ENCODE data around the gene PPP3CA.

The PPP3CA gene

DNA sequence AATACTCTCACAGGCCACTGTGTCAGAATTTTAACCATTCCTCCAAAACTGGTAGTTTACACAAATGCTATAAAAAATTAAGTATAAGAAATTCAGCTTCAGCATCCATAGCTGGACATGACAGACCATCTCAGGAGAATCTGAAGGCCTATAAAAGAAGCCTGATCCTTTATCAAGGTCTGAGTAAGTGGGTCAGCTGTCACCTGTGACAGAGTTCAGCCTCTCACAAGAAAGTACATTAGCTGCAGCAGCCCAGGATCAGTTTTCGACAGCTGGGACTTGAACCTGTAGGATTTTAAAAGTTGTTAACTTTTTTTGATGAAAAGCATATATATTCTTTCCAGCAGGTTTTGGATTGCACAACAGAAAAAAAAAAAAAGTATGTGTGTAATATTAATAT, 60.7 kb downstream of the PPP3CA start:
- no peak for DNase-seq

DNA sequence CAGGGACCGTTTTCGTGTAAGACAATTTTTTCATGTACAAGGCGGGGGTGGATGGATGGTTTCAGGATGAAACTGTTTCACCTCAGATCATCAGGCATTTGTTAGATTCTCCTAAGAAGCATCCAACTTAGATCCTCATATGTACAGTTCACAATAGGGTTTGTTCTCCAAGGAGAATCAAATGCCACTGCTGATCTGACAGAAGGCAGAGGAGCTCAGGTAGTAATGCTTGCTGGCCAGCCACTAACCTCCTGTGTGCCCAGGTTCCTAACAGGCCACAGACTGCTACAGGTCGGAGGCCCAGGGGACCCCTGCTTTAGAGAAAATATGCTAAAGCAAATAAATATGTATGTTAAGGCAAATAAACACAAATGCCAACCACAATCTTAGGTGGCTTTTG, 61.3 kb downstream of the PPP3CA start:
- no peak for DNase-seq

DNA sequence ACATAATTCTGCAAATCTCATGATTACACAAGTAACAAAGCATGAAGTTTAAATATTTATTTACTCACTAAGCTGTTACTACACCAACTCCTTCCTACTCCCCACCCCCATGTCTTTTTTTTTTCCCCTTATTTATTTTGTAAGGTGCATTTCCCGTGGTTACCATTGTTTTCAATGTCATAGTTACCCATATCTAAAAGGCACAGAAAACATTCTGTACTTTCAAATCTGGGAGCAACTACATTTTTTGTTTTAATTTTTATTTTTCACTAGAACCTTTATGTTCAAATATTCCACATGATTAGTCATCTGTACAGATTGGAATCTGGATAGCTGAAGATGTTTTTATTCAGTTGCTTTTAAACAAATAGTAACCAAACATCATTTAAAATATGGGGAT, 62.8 kb downstream of the PPP3CA start:
- no peak for DNase-seq

DNA sequence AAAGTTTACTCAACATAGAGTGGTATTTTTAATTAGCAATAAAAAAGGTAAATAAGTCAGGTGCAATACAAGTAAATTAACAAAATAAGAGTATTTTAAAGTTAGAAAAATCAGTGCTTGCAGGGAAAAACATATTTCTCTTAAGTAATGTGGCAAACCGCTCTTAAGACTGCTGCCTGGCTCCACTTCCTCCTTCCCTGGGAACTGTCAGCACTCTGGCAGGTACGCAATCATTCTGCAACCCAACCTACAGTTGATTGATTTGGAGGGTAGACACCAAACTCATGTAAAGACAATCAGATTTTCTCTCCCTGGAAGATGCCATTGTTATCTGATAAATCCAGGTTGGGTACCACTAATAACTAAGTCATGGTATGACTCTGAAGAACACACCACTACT, 63.9 kb downstream of the PPP3CA start:
- DNase-seq, result no peak

DNA sequence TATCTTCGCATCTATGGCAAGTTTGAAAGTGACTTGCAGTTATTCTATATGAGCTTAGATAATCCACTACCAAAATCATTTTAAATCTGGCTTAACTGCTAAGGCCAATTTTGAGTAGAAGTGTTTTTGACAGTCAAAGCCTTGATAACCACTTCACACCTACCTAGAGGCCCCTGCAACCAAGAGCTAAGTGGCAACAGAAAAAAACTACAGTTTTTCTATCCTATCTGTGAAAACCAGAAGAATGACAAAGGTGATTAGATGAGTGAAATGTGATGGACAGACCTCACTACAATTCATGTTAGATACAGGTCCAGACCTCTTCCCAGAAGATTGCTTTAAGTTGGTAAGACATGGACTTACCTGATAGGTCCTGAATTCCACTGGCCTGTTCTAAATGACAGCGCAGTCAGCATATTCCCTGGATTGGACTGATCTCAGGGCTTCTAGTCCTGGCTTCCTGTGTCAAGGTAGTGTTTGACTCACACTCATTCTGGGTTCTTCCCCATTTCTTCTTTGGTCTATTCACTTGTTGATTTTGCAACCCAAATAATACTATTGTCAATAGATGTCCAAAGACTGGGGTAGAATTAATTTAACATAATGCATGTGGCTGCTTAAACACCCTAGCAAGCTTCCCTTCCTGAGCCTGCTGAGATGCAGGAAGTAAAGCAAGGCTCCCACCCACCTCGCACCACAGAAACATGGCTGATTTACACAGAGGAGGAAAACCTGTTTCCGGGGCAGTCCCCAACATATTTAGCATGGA, 65.1 kb downstream of the PPP3CA start:
- DNase-seq, result no peak

DNA sequence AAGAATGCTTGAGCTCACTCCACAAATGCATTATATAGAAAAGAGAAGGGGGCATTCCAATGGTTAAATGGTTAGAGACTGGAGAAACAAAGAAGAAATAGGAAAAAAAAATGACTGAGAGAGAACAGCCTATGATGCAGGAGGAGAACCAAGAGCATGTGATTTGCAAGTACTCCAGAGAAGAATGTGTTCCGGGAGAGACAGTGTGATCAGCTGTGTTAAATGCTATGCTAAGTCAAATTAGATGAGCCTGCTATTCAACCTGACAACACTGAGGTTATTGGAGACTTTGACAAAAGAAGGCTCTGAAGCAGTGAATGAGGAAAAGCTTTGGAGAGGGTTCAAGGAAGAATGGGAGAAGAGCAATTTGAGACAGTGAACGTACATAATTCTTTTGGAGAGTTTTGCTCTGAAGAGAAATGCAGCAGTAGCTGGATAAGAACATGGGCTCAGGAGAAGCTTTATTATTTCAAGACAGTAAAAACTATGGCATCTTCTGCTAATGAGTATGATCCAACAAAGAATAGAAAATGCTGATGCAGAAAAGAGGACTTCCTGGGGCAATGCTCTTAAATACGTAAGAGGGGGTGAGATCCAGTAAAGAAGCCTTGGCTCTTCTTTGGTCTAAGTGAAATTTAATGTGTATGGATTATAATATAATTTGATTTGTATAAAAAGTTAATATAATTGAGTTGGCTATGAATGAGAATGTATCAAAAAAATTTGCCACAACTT, 66.3 kb downstream of the PPP3CA start:
- no peak for DNase-seq

DNA sequence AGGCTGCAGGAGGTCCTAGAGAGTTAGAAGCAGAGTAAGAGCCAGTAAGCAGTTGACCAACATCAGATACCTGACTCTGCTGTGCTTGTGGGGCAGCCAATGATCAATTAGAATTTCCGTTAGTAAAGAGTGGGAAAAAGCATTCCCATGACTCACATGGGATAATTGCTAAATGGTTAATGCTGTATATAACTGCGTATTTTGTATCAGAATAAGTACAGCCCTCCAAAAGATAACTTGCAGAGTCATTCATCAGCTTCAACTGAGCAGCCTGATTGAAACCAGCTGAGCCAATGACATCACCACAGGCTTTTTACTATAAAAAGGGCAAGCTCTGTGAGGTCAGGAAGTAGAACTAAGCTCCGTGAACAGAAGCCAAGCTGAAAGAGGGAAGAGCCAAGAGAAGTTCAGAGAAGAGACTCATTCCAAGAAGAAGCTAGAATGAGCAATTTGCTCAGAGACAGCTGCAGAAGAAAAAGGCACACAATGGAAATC, 67.9 kb downstream of the PPP3CA start:
- no peak for DNase-seq

DNA sequence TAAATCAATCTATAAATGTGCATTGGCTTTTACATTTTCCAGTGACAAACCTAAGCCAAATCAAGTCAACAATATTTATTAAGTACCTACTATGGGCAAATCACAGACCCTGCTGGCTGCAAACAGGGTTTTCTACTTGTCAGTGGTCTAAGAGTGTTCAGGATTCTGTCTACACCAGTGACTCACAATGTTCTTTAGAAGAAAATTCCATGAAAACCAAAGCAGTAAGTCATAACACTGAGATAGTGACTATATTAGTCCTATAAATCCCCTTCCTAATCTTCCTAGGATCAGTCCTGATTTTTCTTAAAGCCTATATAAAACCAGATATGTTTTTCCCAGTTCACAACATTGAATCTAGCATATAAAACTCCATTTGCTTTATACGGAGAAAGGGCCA, 69.7 kb downstream of the PPP3CA start:
- no peak for DNase-seq

DNA sequence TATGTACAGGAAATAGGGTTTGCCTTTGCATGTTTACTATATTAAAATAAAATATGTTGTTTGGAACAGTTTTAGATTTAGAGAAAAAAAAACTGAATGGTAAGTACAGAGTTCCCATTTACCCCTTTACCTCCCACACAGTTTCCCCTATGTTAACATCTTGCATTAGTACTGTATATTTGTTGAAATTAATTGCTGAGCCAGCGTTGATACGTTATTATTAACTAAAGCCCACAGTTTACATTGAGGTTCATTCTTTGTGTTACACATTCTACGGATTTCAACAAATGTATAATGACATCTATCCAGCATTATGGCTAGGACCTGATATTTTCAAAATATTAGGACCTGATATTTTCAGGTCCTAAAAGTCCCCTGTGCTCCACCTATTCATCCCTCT, 70.7 kb downstream of the PPP3CA start:
- DNase-seq, result no peak

DNA sequence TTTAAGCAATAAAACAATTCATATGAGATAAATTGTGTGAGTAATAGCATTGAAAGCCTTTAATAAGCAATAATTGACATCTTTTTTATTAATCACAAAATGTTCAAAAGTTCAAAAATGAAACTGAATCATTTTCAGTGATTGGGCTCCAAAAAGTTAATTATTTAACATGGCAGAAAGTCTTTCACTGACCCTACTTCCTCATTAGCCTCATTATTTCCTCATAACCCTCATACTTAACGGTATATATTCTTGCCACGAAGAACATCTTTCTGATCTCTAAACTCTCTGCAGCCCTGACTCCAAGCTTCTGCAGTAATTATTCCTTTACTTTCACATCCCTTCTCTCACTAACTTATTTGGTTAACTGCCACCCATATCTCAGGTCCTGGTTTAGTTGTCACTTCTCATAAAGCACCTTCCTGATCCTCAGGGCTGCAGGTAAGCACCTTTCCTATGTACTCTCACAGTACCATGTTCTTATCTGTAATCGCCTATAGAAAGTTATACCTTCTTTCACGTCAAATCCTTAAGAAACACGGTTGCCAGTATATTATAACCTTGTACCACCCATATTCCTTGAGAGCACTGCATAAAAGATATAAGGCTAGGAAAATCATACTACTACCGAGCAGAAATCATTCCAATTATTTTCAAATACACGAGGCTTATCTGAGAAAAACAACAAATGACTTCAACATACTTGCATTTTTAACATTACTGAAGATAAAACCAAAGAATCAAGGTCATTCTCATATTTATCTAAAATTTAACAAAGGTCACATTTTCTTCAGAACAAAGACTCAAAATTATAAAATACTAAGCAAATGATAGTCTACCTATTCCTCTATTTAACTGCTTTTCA, 72.2 kb downstream of the PPP3CA start:
- DNase-seq, result no peak

DNA sequence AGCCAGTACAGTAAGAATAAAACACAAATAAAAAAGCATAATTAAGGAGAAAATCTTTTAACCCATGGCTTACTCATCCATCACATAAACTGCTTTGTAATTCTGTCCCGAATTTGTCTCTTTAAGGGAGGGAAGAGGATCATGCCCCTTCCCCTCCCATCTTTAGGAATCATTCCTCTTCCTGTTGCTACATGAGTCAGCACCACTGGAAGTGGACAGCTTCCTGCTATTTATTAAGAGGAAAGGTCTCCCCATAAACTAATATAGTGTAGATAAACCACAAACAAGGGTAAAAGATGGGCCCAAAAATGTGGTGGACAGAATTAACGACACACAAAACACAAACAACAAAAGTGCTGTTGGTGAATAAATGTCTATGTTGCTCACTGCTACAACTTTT, 75.8 kb downstream of the PPP3CA start:
- no peak for DNase-seq

DNA sequence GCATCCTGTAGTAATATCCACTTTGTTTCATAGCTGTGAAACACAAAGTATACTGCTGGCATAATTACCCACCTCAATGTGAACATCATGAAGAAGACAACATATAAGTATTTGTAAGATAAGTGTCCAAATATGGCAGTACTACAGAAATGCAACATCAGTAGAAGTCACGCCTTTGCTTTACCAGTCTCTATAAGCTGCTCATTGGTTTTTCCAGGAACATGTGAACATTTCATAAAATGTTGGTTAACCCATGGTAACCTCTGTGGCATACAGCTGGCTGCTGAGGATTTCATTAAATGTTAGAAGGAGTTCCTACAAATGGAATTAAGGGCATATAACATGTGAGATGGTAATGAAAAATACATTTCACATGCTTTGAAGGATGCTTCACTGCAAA, 77.6 kb downstream of the PPP3CA start:
- DNase-seq, result no peak

DNA sequence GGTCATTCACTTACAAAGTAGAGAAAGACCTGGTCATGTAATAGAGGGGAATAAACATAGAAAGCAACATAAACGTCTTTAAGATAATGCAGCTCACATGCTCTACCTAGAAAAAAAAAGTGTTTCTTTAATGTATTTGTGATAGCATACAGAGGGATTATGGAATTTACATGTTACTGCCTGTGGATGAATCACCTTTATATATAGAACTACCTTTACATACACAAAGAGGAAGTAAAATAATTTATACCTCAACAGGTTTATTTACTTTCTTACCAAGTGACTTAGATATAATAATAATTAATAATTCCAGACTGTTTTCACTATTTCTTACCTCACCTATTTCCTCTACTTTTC, 81.5 kb downstream of the PPP3CA start:
- no peak for DNase-seq

DNA sequence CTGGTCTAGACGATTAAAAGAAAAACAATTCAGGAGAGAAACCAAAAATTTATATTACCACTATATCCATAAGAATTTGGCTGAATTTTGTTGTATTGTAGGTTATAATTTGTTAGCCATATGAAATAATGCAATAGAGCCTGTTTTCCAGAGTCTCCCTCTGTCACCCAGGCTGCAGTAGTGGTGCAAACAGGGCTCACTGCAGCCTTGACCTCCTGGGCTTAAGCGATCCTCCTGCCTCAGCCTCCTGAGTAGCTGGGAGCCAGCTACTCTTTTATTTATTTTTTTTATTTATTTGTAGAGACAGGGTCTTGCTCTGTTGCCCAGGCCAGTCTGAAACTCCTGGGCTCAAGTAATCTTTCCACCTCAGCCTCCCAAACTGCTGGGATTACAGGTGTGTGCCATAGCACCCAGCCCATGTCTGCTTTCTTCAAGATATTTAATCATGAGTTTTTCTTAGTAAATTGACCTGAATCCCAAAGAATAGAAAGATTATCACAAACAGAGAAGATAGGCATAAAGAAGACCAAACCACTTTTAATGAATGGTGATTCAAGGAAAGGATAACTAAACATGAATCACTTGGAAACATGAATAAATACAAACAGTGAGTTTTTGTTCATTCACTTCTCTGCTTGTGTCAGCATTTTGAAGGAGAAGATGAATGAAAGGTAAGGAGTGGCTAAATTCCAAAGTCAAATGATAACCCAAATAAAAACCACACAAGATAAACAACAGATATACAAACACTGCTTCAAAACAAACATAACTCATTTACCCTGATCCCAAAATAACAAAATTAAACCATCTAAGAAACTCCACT, 82.1 kb downstream of the PPP3CA start:
- DNase-seq, result no peak

DNA sequence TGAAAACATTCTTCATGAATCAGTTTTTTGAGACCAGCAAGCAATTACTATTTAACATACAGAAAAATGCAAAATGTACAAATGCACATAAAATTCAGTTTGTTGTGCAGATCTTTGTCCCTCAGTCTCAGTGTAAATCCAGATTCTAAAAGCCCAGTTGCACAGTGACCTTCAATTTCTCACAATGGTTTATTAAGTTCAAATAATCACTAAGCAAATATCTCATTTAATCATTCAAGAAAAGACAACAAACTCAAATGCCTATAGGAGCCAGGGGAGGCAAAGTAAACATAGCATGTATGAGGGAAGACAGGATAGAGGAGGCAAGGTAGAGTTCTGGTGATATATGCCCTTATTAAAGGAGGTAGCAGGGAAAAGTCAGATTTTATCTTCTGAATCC, 82.8 kb downstream of the PPP3CA start:
- no peak for DNase-seq

DNA sequence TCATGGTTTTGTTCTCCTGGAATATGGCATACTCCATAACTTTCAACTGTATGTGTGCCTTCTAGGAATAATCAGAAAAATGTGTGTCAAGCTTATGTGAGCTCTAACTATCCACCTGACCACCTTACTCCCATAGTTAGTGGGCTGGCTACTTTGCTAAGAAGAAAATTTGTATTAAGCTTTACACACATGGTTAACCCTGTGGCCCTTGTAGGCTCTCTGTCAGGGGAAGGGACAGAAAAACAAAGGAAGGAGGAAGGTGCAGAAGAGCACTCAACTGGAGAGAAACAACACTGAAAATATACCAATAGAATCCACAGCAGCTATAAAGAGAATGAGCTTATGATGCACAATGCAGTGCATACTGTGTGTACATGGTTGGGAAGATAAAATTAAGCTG, 84.6 kb downstream of the PPP3CA start:
- no peak for DNase-seq

DNA sequence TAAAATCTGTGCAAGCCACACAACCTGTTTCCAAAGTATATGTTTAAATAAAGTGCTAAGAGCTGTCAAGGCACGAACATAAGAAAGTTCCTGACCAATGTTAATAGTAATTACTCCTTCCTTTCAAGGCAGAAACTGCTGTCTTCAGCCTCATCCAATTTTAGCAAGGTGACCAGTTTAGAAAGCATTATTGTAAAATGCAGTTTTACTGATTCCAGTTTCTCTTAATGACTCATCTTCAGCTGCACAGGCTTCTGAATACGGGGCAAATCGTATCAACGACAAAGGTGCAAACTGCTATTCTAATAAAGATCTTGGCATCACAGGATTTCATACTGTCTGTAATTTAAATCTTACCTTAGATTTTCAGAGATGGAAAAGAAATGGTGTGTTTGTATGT, 87.5 kb downstream of the PPP3CA start:
- DNase-seq, result no peak

DNA sequence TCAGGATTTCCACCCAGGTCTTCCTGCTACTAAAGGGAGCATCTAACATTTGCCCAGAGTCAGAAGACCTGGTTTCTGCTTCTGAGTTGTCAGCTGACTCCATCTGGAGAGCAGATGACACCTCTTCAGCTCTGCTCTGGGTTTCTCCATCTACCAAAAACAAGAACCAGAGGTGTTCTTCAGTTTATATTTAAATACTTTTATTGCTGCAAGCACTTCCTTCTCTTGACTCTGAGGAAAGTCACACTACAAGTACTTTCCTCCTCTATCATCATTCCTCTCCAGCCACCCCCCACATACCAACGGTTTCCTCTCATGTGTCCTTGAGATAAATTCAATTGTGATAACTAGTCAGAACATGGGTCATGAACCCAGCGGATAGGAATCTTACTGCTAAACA, 88.4 kb downstream of the PPP3CA start:
- DNase-seq, result no peak

DNA sequence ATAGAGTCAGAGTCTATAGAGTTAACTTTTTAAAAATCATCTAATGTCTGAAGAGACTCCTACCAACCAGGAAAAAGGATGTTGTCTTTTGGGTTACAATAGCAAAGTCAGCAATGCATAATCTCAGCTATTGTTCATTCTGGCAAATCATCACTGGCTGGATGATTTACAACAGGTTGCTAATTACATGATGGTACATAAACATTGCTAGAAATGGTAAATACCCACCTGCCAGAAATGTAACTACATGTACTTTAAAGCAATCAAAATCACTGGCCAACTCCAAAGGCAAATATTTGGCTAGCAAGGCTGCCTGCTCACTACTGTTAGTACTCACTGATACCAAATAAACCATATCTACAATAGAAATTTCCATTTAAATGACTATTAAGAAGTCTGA, 91.1 kb downstream of the PPP3CA start:
- DNase-seq, result no peak

DNA sequence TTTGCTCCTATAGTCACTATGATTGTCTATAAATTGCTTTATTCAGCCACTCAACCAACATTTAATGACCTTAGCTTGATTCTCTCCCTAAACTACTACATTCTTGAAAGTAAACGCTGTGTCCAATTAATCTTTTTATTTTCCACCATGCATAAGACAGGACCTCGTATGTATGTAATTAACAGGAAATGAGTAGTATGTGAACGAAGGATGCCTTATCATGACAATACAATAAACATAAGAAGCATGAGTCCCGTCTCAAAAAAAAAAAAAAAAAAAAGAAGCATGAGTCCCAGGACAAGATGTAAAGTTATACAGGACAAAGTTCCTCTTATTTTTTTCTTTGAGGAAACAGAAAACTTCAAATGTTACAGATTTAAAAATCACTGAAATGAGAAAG, 92.5 kb downstream of the PPP3CA start:
- DNase-seq, result no peak

DNA sequence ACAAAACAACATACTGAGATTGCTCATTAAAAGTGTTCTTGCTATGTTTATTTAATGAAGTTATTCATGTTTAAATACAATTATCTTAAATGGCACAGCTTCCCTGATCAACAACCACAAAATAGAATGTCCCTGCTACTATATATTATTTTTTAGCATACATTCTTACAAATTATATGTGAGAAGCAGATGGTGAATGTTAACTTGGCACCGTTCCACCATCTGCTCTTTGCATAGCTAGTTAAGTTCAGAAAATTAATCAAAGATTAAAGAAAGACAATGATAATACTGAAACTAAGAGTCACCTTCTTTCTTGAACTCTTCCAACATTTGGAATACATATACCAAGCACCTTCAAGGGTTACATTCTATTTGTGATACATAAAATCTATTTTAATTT, 94.2 kb downstream of the PPP3CA start:
- peak; percentile 8 for DNase-seq

DNA sequence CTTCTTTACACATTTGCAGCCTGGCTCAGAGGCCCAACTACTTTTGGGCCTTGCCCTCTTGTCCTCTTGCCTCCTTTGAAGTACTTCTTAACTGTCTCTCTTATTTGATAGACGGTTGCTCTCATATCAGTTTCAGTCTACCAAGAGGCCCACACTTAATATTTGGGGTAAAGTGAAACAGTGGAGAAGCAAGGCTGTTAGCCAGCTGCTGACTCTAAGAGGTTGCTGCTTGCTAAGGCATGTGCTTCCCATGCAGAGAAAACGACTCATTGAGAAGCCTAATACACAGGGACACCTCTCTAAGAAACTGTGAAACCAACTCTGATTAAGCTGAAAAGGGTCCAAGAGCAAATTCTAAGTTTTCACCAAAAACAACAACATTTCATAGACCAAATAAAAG, 94.6 kb downstream of the PPP3CA start:
- DNase-seq, result peak; percentile 26

DNA sequence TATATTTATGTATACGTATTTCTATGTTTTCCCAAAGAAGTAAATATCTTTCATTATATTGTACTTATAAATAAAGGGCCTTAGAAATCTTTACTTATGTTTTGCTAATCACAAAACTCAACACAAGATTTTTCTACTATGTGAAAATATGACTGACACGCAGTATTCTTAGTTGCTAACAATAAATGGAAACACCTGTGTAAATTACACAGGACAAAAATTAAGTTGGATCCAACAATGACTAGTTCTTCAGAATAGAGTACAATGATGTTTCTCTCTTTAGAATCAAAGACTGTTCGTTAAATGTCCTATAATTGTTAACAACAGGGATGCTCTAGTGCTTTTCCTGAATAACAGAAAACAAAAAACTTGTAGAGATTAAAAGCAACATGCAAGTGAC, 96.1 kb downstream of the PPP3CA start:
- no peak for DNase-seq

Data from NCI-H524 treated with DMSO at 0.1 percent for 48 hours (cell line).